NCI-H1417 treated with DMSO at 0.1 percent for 48 hours (cell line): ENCODE results near the gene HOXD8.
A peak's percentile ranks its signal among the peaks of the same experiment; 100 is the strongest.

Source experiments
- DNase-seq: peaks from one replicate; lab custom pipeline; 2025; lab: John Stamatoyannopoulos, UW

HOXD8 gene

DNA sequence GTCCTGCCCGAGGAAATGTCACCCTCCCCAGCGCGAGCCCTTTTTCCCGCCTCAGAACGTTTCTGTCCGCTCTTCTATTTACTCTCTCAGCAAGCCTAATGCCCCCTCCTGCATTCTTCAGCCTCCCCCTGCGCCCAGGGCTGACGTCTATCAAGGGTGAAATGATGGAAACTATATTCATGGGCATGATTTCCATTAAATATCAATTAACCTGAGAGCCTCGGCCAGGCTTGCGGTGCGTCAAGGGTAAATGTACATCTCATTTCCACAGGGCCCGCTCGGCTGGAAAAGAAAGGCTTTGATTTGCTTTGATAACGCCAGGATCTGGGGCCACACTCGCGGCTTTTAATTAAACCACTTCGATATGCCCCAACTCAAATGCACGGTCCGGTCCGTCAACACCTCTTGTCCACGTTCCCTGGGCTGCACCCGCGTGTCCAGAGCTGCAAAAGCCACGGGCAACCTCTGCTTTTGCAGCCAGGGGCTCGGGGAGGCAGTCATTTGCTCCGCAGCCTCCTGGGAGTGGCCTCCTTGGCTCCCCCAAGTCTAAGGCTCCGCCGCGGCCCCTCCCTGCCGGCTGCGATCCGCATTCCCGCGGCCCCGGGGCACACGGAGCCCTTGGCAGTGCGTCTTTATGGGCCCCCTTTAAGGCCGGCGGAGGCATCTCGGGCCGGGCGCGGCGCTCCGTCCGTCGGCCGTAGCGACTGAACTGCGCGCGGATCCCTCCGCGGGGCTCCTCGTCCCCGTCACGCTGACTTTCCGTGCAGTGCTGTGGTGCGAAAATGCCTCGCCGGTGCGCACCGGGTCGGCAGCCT lies at the start of gene HOXD8:
Gene HOXD8, plus strand, starts transcription at position 724 of the 815 bp plus-strand sequence. CDS start 662 bp downstream, outside the sequence.
- peak; percentile 43 for DNase-seq

DNA sequence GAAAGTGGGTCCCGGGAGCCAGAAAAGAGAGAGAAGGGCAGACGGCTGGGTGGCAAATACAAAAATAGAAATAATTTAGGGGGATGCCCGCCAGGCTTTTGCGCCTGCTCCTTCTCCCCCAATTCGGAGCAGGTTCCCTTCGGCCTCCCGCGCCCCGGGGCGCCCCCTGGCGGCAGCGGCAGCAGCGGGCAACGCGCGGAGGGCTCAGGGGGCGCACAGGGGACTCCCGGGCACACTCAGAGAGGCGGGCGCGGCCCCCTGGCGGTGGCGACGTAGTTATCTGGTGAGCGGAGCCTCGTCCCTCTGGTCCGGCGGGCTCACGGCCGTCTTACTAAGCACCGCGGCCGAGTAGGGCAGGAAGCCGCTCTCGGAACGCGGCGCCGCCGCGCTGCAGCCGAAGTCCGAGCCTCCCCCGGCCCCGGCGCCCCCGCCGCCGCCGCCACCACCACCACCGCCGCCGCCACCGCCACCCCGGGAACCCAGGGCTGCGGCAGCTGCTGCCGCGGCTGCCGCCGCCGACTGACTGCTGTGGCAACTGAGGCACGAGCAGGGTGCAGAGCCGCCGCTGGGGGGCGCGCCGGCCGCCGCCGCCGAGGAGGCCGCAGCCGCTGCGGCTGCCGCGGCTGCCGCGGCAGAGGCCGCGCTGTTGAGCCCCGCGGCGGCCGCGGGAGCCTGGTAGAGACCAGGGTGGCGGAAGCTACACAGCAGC lies 49.5 kb upstream of the HOXD8 start:
- DNase-seq = peak; percentile 59

GRCh38 chr2:176080540-176081375 lies 48.7 kb upstream of the HOXD8 start:
- no peak for DNase-seq

DNA sequence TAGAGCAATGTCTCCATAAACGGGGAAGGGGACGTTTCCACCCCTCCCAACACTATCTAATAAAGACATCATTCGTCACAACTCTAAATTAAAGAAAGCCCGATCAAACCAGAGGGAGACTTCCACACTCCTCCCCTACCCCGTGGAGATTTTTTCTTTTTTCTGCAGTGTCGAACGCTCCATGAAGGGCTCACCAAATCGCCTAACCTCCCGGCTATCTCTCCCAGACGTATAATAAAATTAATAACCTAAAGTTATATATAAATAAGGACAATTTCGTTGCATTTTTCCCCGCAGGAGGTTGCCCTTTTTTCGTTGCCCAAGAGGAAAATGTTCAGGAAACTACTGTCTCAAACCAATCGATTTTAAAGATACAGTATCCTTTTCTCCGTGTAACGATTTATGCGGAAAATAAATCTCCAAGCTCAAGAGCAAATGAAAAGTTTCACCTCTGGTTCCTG lies 48.1 kb upstream of the HOXD8 start:
- no peak for DNase-seq

- no peak for DNase-seq
Observed at GRCh38 chr2:176081837-176082524, 47.5 kb upstream of the HOXD8 start.

- DNase-seq = no peak
Observed at GRCh38 chr2:176082525-176082823, 47.0 kb upstream of the HOXD8 start.

DNA sequence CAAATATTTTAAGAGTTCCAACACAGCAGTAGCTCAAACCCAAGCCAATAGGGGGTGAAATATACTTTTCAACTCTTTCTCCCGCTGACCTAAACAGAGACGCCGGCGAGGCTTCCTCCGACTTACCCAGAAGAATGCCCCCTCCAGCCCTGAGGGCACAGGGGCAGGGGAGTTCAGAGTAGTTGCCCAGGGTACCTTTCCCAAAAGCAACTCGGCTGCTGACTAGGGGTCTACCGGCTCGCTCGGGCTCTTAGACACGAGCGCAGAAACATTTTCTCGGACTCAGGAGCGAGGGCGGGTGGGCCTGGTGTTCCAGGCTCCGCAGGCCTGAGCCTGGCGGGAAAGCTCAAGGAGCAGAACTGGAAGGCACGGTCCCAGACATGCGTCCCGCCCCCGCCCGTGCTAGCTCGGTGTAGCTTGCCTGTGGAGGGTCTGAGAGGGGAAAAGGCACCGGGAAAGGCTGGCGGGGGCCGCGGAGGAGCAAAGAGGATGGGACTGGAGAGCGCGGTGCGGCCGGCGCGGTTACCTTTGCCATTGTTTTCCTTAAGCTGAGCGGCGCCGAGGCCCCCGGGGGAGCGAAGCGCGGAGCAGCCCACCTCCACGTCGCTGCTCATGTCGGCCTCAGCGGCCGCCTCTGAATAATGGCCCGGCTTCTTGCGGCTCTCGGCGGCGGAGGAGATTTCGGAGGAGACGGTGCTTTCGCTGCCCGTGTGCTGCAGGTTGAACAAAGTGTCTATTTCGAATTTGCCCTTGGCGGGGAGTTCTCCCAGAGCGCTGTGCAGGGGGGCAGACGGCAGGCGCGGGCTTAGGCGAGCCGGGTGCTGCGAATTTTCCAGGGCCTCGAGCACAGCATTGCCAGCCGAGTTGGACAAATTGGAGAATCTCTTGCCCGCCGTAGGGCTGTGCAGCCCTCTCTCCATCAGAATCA lies 46.4 kb upstream of the HOXD8 start:
- no peak for DNase-seq

GRCh38 chr2:176083796-176084261 lies 45.7 kb upstream of the HOXD8 start, which contains the start of gene EVX2:
TSS of gene EVX2 (minus strand) at chr2:176083962. CDS start at chr2:176083776, 186 bp downstream.
- DNase-seq = no peak

- DNase-seq = no peak
Observed at GRCh38 chr2:176084611-176085119, 44.8 kb upstream of the HOXD8 start.

DNA sequence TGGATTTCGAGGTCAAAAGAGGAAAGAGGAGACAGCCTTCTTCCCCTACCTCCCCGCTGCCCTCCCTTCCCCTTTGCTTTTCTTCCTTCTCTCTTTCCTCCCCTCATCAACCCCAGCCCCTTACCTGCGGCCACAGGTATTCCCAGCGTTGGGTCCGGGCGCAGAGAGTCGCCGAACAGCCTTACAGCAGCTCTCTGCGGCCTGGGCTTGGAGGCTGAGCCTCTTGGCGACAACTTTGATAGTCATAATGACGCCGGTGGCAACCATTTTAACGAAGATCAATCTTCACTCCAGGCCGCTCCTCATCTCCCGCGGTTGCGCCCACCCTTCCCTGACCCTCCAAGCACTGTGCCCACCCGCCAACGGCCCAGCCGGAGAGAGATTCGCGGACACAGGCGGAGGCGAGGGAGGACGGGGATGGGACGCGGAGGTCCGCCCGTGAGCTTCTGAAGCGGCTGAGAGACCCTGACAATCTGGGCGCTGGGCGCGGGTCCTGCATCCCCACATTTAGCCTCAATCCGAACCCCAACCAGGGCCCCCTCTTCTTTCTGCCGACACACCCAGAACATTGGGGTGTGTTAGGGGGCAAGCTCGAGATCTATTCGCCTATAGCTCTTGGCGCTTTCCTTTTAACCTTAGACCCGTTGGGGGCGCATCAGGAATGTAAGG lies 44.3 kb upstream of the HOXD8 start:
- DNase-seq = no peak

GRCh38 chr2:176085861-176086771 lies 43.4 kb upstream of the HOXD8 start:
- no peak for DNase-seq

- DNase-seq = no peak
Observed at GRCh38 chr2:176087330-176088047, 42.0 kb upstream of the HOXD8 start.

- DNase-seq = no peak
Observed at GRCh38 chr2:176088048-176088936, 41.2 kb upstream of the HOXD8 start.

GRCh38 chr2:176088937-176089842 lies 40.3 kb upstream of the HOXD8 start:
- no peak for DNase-seq

- DNase-seq = no peak
Observed at GRCh38 chr2:176089843-176090395, 39.6 kb upstream of the HOXD8 start.

- no peak for DNase-seq
Observed at GRCh38 chr2:176090862-176091261, 38.6 kb upstream of the HOXD8 start.
